ENCODE measurements around the gene CEMIP.

The CEMIP gene

GRCh38 chr15:80890341-80891005 lies 111.3 kb downstream of the CEMIP start:
- DNase-seq (ENCODE audit: low read depth in 2 of 2) = no peak

GRCh38 chr15:80891006-80891405 lies 111.8 kb downstream of the CEMIP start:
- DNase-seq (ENCODE audit: low read depth in 2 of 2) = no peak

GRCh38 chr15:80892414-80892813 lies 113.2 kb downstream of the CEMIP start:
- no peak for DNase-seq (ENCODE audit: low read depth in 2 of 2)

- no peak for DNase-seq (ENCODE audit: low read depth in 2 of 2)
Measured at GRCh38 chr15:80893777-80894176, 114.6 kb downstream of the CEMIP start.

GRCh38 chr15:80895091-80895490 lies 115.9 kb downstream of the CEMIP start:
- DNase-seq (ENCODE audit: low read depth in 2 of 2) = no peak

- no peak for DNase-seq (ENCODE audit: low read depth in 2 of 2)
Measured at GRCh38 chr15:80895965-80896364, 116.8 kb downstream of the CEMIP start.

- no peak for DNase-seq (ENCODE audit: low read depth in 2 of 2)
Measured at GRCh38 chr15:80898040-80898439, 118.9 kb downstream of the CEMIP start.

- no peak for DNase-seq (ENCODE audit: low read depth in 2 of 2)
Measured at GRCh38 chr15:80902298-80902801, 123.2 kb downstream of the CEMIP start.

GRCh38 chr15:80904998-80905397 lies 125.8 kb downstream of the CEMIP start:
- no peak for DNase-seq (ENCODE audit: low read depth in 2 of 2)

GRCh38 chr15:80906159-80906766 lies 127.1 kb downstream of the CEMIP start:
- DNase-seq (ENCODE audit: low read depth in 2 of 2) = no peak

GRCh38 chr15:80911821-80912220 lies 132.7 kb downstream of the CEMIP start:
- DNase-seq (ENCODE audit: low read depth in 2 of 2) = no peak

GRCh38 chr15:80912673-80913072 lies 133.5 kb downstream of the CEMIP start:
- no peak for DNase-seq (ENCODE audit: low read depth in 2 of 2)

GRCh38 chr15:80913541-80913940 lies 134.4 kb downstream of the CEMIP start:
- DNase-seq (ENCODE audit: low read depth in 2 of 2) = no peak

- no peak for DNase-seq (ENCODE audit: low read depth in 2 of 2)
Measured at GRCh38 chr15:80915472-80915871, 136.3 kb downstream of the CEMIP start.

GRCh38 chr15:80916056-80916455 lies 136.9 kb downstream of the CEMIP start:
- no peak for DNase-seq (ENCODE audit: low read depth in 2 of 2)

GRCh38 chr15:80918196-80918783 lies 139.1 kb downstream of the CEMIP start:
- DNase-seq (ENCODE audit: low read depth in 2 of 2) = no peak

- DNase-seq (ENCODE audit: low read depth in 2 of 2) = no peak
Measured at GRCh38 chr15:80920271-80920699, 141.1 kb downstream of the CEMIP start.

GRCh38 chr15:80921736-80922410 lies 142.7 kb downstream of the CEMIP start:
- no peak for DNase-seq (ENCODE audit: low read depth in 2 of 2)

- DNase-seq (ENCODE audit: low read depth in 2 of 2) = no peak
Measured at GRCh38 chr15:80923668-80924067, 144.5 kb downstream of the CEMIP start.

- no peak for DNase-seq (ENCODE audit: low read depth in 2 of 2)
Measured at GRCh38 chr15:80924278-80924677, 145.1 kb downstream of the CEMIP start.

- DNase-seq (ENCODE audit: low read depth in 2 of 2) = no peak
Measured at GRCh38 chr15:80925597-80926059, 146.5 kb downstream of the CEMIP start.

GRCh38 chr15:80926126-80926525 lies 147.0 kb downstream of the CEMIP start:
- DNase-seq (ENCODE audit: low read depth in 2 of 2) = no peak
